HG03064 (cell line): ENCODE results near the gene ATP9B.
"Not testable (repeated sequence)": the region's sequence is repeated elsewhere in the genome, so short reads cannot be mapped to it uniquely, and the experiment has no call there.

Source experiments
- ATAC-seq: cut with Tn5 transposase; IDR thresholded peaks from one replicate; pipeline ENCODE4 v1.9.1; 2021; ENCODE audit warnings: low read depth; ENCODE audit not compliant: unreplicated experiment

ATP9B gene

DNA sequence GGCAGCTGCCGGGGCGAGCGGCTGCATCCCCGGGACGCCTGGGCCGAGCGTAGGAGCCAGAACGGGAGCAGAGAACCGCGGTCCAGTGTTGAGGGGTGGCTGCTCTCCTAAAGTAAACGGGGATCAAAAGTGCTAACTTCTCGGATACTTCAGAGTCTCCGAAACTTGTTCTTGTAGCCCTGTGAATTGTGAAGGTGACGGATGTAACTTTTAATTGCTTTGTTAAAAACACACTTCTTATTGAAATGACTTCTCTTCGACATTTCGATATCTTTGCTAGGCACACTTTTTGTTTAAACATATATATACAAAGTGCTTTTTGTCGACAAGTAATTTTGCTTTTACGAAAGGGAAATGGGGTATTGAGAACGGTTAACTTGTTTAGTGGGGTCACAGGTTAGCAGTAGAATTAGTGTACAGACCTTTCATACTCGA is 540 bp downstream of the ATP9B start:
- peak; percentile 33 for ATAC-seq

DNA sequence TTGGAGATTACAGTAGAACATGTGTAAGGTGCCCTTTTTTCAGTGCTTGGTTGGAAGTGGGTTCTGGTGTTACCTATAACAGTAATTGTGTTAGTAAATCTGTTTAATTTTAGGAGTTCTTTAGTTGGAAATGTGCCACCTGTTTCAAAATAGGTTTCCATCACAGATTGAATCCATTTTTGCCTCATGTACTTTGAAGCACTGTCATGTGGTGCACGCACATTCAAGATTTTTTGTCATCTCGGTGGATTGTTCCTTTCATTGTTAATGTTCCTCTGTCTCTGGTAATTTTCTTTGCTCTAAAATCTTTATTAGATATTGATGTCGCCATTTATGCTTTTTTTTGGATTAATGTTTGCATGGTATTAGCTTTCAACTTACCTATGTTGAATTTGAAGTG is 1.3 kb downstream of the ATP9B start:
- no peak for ATAC-seq

DNA sequence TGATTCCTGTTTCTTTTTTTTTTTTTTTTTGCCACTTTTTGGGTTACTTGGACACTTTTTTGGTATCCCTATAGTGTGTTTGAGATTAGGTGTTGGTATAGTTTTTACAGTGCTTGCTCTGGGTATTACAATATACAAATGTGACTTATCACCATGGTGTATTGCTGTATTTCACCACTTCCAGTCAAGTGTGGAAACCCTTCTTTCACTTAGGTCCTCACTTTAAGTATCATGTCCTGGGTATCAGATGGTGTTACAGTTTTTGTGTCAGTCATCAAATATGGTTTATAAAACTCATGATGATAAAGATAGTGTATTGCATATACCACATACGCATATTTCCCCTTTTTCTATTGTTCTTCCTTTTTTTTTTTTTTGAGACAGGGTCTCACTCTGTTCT is 1.8 kb downstream of the ATP9B start:
- ATAC-seq = no peak

DNA sequence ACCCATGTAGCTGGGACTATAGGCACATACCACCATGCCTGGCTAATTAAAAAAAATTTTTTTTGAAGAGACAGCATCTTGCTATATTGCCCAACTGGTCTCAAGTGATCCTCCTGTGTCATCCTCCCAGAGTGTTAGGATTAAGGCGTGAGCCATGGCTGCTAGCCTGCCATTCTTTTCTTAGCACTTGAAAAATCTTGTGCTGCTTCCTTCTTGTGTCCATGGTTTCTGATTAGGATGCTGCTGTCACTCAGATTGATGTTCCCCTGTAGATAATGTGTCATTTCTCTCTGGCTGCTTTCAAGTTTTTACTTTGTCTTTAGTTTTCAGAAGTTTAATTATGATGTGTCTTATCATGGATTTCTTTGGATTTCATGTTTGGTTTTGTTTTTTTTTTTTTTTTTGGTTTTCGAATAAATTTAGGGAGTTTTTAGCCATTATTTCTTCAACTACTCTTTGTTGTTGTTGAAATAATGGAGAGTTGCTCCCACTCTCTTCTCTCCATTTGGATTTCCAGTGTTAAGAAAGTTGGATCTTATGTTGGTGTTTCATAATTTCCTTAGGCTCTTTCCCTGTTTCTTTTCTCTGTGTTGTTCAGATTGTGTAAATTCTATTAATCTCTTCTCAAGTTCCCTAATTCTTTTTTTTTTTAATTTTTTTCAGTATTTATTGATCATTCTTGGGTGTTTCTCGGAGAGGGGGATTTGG is 2.5 kb downstream of the ATP9B start:
- ATAC-seq = no peak

DNA sequence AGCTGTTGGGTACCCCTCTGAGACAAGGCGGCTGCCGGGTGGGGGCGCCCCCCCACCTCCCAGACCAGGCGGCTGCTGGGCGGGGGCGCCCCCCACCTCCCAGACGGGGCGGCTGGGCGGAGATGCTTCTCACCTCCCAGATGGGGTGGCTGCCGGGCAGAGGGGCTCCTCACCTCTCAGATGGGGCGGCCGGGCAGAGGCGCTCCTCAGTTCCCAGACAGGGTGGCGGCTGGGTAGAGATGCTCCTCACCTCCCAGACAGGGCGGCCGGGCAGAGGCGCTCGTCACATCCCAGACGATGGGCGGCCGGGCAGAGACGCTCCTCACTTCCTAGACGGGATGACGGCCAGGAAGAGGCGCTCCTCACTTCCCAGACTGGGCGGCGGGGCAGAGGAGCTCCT is 3.5 kb downstream of the ATP9B start:
- not testable (repeated sequence) for ATAC-seq

DNA sequence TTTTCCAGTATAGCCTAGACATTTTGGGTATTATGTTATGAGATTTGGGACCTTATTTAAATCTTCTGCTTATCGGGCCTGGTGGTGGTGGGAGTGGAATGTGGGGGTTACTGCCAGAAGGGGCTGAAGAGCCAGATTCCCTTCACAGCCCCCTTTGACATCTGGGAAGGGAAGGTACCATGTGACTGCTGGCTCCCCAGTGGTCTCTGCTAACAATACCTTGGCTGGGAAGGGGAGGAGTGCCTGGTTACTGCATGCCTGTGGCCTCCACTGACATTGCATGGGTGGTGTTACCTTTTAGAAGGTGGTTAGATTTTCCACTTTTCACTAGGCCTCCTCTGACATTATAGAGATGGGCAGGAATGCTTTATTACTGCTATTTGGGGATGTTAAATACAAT is 8.0 kb downstream of the ATP9B start:
- no peak for ATAC-seq

DNA sequence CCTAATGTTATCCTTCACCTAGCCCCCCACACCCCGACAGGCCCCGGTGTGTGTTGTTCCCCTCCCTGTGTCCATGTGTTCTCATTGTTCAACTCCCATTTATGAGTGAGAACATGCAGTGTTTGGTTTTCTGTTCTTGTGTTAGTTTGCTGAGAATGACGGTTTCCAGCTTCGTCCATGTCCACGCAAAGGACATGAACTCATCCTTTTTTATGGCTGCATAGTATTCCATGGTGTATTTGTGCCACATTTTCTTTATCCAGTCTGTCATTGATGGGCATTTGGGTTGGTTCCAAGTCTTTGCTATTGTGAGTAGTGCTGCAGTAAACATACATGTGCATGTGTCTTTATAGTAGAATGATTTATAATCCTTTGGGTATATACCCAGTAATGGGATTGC is 9.6 kb downstream of the ATP9B start:
- not testable (repeated sequence) for ATAC-seq

DNA sequence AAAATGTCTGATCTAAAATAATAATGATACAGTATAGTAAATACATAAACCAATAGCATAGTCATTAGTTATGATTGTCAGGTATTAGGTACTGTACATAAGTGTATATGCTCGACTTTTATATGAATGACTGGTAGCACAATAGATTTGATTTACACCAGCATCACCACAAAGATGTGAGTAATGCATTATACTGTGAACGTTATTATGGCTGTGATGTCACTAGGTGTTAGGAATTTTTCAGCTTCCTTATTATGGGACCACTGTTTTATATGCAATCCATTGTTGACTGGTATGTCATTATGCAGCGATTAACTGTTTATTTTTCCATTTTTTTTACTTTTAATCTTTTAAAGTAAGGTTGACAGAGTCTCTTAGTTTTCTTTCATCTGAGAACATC is 23.7 kb downstream of the ATP9B start:
- no peak for ATAC-seq

DNA sequence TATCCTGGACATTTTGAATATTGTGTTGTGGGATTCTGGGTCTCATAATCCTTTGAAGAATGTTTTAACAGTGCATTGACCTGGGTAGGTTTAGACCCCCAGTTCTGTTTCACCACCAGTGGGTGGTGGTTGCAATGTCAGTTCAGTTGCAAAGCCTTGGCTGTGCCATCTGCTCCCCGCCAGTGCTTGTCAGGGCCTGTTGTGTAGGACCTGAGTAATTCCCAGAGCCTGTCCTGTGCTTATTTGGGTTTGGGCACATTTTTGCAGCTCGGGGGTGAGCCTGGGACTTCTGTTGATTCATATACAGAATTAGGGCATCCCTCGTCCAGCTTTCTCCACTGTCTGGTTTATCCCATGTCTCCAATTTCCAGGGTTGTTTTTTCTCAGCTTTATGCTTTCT is 24.8 kb downstream of the ATP9B start:
- ATAC-seq = no peak

DNA sequence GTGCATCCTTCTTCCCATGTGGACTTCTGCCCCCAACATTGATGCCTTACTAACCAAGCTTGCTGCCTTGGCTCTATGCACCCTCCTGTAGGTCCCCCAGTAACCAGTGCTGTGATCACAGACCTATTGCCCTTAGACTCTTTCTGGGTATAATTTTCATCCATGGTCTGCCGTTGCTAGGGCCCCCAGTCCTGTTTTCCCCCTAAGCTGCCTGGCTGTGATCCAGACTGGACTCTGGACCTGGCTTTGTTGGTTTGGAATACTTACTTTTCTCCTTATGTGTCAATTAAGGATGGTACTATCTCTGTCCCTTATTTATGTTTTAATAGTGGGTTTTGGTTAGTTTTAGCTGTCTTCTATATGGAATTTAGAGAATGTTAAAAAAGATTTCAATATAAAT is 26.0 kb downstream of the ATP9B start:
- no peak for ATAC-seq

DNA sequence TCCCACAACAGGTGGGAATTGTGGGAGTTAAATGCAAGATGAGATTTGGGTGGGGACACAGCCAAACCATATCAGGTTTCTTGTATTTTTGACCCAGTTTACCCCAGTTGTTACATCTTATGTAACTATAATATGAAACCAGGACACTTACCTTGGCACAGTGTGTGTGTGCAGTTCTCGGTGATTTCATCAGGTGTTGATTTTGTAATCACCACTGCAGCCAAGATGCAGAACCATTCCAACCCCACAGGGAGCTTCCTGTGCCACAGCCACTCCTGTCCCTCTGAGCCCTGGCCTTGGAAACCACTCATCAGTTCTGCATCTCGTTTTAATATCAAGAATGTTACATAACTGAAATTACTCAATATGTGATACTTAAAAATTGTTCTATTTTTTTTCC is 31.8 kb downstream of the ATP9B start:
- ATAC-seq = no peak

DNA sequence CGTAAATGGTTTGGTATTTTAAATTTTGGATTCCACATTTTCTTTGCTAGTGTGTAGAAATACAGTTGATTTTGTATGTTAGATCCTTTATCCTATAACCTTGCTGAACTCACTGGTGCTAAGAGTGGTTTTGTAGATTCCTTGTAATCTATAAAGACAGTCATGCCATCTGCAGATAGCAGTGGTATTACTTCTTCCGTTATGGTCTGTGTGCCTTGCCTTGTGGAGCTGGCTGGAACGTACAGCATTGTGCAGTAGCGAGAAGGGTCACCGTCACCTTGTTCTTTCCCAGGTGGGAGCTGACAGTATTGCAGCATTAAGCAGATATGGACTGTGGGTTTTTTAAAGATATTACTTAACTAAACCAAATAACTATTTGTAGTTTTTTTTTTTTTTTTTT is 33.7 kb downstream of the ATP9B start:
- ATAC-seq = no peak

DNA sequence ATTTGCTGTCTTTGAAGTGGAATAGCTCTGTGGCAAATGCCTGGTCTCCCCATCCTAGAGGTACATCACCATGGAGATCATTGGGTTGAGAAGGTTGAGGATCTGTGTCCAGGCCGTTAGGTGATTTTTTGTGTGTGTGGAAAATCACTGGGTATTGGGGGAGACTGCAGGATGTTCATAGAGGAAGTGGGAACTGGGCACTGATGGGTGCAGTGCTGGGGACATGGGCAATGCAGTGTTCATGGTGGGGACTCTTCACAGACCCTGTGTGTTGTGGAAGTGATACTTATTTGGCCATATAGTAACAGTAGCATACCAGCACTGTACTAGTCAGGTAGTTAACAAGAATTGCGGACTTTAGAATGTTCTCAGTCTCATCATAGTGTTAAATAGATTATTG is 34.9 kb downstream of the ATP9B start:
- ATAC-seq = no peak

DNA sequence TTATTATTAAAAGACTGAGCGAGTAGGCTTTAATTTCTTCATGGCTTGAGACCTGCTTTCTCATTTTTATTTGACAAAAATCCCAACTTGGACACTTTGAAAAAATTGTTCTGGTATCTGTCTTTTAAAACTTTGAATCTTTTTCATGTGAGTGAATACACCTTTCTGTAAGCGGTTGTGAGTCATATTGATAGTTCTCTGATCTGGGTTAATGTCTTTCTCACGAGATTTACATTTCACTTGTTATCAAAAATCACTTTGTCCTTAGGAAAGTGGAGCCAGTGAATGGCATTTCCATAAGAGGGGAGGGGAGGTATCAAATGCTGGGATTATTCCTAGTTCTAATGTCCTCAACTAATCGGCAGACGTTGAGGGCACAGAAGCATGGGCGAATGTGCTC is 36.3 kb downstream of the ATP9B start:
- ATAC-seq = no peak

DNA sequence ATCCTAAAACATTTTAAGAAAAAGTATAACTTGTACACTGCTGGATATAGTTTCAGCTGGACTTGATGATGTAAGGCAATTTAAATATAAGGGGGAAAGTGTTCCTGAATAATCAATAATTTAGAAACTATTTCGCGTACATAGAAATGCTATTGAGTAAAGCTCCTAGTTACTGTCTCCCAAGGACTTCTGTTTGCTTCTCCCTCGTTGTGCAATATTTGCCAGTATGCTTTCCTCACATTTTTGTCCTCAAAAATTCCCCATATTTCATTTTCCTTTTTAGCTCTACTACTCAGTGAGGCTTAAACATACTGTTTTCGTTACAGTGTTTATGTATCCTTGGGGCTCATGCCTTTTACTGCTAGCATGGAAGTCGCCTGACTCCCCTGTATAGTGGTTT is 36.9 kb downstream of the ATP9B start:
- ATAC-seq = no peak

DNA sequence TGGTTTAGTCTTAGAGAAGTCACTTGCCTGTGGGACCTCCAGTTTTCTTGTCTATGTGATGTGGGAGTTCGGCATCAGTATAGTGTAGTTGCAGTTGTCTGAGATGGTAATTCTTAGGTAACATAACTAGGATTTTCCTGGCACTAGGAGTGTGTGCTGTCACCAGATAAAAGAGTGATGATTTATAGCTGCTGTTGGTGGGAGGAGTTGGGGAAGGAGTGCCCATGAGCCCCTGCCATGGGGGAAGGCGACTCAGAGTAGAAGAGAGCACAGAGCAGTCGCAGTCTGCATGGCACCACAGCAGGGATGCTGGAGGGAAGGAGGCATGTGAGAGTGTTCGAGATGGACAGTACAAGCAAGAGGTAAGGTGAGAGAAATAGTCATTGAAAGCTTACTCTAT is 38.7 kb downstream of the ATP9B start:
- no peak for ATAC-seq

DNA sequence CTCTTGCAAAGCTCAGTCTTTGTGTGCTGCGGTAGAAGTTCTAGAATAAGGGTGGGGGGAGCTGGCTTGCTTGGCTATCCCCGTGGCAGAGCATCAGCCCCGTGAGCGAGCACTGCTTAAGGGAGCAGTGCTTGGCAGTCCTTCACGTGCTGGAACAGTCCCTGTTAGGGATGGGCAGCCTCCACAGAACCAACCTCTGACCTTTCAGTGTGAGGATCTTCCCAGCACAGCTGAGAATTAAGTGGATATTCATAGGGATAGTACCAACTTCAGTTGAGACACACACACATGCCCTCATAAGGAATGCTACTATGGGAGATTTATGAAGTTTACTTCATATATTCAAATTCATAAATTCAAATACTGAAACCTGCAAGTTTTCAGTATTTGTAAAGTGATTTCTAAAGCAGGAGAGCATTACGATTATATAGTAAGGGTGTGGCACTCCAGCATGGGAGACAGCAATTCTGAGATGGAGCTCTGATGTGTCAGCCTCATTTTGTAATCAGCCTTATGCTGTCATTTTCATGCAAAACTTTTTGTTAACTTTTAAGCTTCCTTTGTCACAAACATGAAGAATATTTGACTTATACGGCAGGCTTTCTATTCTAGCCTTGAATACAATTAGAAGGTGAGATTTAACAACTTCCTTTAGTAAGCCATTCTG is 39.5 kb downstream of the ATP9B start:
- ATAC-seq = no peak

DNA sequence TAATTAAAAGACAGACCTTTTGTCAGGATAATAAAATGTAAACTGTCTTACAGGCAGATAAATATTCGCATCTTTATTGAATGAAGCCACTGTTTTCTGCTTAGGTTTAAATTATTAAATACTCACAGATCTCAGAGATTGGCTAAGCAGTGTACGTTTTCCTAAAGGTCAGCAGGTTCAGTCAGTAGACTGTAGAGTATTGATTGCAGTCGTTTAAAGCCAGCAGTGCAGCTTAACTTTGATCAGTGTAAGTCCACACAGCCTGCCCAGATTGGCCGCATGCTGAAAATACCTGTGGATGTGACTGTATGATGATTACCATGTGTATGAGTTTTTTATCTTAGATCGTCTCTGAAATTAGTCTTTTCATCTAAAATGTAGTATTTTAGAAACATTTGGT is 42.3 kb downstream of the ATP9B start:
- no peak for ATAC-seq

DNA sequence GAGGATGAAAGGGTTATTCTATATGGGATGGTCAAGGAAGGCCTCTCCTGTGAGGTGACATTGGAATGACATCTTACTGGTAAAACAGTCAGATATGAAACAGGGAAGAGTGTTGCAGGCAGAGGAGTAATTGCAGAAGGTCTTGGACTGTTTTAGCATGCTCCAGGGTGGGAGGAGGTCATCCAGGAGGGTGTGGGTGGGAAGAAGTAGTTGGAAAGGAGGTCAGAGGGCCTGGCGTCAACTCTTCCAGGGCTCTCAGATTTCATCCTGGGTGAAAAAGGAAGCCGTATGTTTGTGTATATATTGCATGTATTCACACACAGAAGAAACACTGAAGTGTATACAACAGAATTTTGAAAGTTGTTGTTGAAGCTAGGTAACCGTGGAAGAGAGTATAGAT is 48.2 kb downstream of the ATP9B start:
- ATAC-seq = no peak

DNA sequence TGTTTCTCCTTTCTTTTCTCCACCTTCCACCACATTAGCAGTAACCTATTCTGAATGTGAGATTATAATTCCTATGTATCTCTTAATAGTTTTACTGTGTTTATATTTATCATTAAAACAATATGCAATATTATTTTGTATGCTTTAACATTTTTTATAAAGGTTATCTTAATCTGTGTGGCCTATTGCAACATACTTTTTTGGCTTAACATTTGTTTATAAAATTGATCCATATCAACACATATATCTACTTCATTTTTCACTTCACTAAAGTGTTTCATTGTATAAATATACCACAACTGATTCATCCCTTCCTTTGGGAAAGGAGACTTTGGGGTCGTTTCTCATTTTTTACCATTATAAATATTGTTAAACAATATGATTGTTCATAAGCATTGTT is 48.6 kb downstream of the ATP9B start:
- no peak for ATAC-seq

DNA sequence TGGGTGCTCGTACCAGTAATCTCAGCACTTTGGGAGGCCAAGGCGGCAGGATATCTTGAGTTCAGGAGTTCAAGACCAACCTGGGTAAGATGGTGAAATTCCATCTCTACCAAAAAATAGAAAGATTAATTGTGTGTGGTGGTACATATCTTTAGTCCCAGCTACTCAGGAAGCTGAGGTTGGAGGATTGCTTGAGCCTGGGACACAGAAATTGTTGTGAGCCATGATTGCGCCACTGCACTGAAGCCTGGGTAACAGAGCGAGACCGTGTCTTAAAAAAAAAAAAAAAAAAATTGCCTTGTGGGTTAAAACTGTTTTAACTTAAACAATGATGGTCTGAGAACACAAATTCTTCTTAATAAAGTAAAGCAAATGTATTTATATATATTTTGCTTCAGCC is 49.6 kb downstream of the ATP9B start:
- ATAC-seq = no peak

DNA sequence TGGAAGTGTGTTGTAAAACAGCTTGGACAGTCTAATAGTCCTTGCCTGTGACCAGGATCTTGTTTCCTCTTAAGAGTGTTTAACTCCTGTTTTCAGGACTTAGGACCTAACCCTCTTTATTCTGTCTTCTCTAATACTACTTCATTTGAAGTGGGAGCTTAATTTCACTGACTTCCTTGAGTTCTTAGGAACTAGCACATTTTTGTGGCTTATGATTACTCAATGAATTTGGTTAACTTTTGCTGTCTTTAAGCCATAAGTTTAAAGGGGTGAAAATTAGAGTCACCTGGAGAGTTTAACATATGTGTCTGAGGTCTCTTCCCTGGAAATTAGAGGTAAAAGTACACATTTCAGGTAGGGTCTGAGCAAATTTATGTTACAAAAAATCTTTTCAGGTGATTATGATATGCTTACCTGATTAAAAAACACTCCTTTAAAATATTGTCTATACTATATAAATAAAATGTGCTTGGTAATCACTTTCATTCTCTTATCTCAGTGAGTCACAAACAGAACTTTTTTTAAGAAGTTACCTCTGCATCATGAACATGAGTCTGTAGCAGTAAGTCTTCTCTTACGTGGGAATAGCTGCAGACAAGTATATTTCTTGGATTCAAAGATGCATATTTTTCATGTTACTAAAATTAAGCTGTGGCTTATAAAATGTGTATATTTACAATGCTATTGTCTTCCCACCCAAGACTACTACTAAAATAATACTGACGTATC is 52.7 kb downstream of the ATP9B start:
- no peak for ATAC-seq
